IgD-negative memory B cell (primary cell): ENCODE measurements around the gene SDCCAG8. TPM values are rescaled to one million over a fixed set of nuclear protein-coding genes. Genes with fewer than 3 reads are reported as not detected.

ENCODE experiments used
- H3K27ac Mint-ChIP-seq, 3 donors: one replicate each; pipeline ENCODE4 v1.8.0; 2020 to 2022; ENCODE audit warnings: mild to moderate bottlenecking in 3 of 3, mixed read lengths in 3 of 3, moderate library complexity in 1 of 3
- H3K27me3 Mint-ChIP-seq: one replicate; pipeline ENCODE4 v1.8.0; 2021; ENCODE audit warnings: mixed read lengths
- H3K36me3 Mint-ChIP-seq: one replicate; pipeline ENCODE4 v1.8.0; 2020; ENCODE audit warnings: mild to moderate bottlenecking, mixed read lengths
- H3K4me1 Mint-ChIP-seq, 3 donors: one replicate each; pipeline ENCODE4 v1.8.0; 2020 to 2022; ENCODE audit warnings: mixed read lengths in 3 of 3, mild to moderate bottlenecking in 1 of 3
- H3K4me3 Mint-ChIP-seq, 4 donors: one replicate each; pipeline ENCODE4 v1.8.0; 2020 to 2022; ENCODE audit warnings: mild to moderate bottlenecking in 4 of 4, mixed read lengths in 4 of 4, moderate library complexity in 3 of 4
- H3K9me3 Mint-ChIP-seq, 3 donors: one replicate each; pipeline ENCODE4 v1.8.0; 2020 to 2021; ENCODE audit warnings: mixed read lengths in 3 of 3, mild to moderate bottlenecking in 1 of 3
- polyA plus RNA-seq: library from polyadenylated mRNA; unstranded; fragments of 300-500 nt; fragmentation: Illumina TruSeq; gene quantifications from one replicate; pipeline ENCODE4 v1.2.3, GENCODE V29; 2021

The SDCCAG8 gene
- polyA plus RNA-seq, 1 donor from 2014 or later: 28.5 TPM

DNA sequence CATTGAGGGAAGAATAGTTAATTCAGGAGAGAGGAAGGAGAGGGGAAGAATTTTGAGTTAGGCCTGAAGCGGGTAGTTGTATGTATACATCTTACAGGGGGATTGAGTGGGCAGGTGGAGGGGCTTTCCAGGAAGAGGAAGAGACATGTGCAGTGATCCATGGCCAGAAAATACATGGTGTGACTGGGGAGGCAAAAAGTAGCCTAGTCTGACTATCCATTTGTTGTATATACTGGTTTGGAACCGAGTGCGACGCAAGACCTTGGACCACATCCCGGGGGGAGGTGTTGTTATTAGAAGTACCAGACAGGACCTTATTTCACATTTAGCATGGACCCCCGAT, 158.3 kb downstream of the SDCCAG8 start:
- peaks cover 15% of the 10 kb centered on the region for H3K36me3 Mint-ChIP-seq
- no peak overlapping the region for H3K27ac Mint-ChIP-seq
- peaks cover 0 to 12% (median 5%) of the 10 kb centered on the region in 3 donors for H3K4me1 Mint-ChIP-seq
- H3K27me3 Mint-ChIP-seq: no peaks in the 10 kb centered on the region
- H3K4me3 Mint-ChIP-seq: no peak overlapping the region
- H3K9me3 Mint-ChIP-seq: no peaks in the 10 kb centered on the region

DNA sequence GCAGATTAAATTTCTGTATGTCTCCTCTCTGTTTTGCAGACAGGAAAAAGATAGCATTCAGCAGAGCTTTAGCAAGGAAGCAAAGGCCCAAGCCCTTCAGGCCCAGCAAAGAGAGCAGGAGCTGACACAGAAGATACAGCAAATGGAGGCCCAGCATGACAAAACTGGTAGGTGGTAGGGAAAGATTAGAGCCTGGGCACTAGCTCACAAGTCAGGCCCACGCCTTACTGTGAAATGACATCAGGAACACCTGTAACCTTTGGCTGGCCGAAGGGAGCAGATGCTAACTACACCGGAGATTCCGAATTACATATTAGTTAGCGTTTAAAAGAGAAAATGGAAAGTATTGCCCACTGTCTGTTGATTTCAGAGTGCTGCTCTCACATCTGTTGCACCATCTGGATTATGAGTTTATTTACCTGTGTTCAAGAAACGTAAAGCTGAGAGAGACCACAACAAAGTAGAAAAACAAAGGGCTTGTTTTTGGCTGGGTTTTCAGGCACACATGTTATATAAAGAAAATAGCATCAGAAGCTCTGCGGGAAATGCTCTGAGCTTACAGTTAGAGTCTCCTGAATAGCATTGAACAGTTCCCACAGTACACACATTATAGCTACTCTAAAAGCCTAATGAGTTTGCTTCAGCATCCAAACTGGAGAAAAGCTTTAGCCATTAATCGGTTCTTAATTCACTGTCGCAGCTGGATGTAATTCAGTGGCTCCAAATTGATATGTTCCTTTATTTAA, 160.0 kb downstream of the SDCCAG8 start:
- Mint-ChIP-seq H3K27me3 (no peaks in the 10 kb centered on the region), H3K9me3 (no peaks in the 10 kb centered on the region), H3K4me1 (peaks cover 0 to 12% (median 9%) of the 10 kb centered on the region in 3 donors), H3K36me3 (peaks cover 14% of the 10 kb centered on the region), H3K27ac (no peak overlapping the region), H3K4me3 (no peak overlapping the region)

DNA sequence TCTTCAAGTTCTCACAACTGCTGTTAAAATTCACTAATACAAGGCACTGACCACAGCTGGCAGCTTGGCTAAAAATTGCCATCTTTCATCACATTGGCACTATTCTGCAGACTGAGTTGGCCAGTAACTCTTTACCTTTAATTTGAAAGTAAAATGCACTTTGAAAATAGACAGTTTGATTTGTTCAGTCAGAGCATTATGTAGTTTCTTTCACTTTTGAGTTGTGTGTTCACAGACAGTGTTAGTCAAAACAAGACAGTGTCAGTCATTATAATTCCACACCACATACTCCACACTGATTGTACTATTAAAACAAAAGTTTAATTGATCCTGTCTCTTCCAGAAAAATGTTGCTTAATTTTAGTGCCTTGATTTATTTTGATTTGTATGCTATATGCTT, 160.7 kb downstream of the SDCCAG8 start:
- Mint-ChIP-seq H3K9me3 (no peaks in the 10 kb centered on the region), H3K4me1 (peaks cover 0 to 12% (median 11%) of the 10 kb centered on the region in 3 donors), H3K27me3 (no peaks in the 10 kb centered on the region), H3K27ac (no peak overlapping the region), H3K4me3 (no peak overlapping the region), H3K36me3 (peaks cover 14% of the 10 kb centered on the region)

DNA sequence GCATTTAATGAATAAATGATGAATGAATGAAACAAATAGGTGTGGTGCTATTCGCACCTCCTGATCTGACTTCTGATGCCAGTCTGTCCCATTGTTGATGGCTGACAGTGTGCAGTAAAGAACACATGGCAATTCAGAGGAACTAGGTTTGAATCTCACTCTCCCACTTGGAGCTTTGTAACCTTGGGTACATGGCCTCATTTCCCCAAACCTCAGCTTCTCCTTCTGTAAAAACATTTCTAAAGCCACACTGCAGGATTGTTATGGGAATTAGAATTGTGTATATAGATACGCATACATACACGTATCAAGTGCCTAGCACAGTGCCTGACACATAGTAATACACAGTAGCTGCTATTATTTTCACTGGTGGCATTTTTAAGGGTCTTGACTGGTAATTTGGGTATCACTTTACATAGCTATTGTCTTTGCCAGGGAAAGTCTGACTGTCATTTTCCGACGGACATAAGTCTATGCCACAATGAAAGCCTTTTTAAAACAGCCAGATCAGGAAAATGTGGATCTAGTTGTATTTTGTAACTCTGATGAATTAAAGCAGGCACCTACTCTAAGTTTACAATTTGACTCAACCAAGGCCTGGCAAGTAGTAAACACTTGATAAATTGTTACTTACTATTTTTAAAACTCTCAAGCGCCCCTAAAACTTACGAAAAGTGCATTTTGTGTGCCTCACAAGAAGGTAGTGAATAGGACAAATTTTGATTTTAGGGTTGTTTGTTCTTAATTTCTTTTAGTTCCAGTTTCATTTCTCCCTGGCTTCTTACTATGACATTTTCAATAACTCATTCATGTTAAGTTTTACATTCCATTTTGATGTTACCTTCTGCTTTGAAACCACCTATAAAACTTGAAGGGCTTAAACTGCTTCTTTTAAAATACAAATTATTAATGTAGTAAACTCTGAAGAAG, 164.4 kb downstream of the SDCCAG8 start:
- Mint-ChIP-seq H3K4me3 (no peak overlapping the region), H3K36me3 (peaks cover 10% of the 10 kb centered on the region), H3K27ac (no peak overlapping the region), H3K9me3 (no peaks in the 10 kb centered on the region), H3K27me3 (no peaks in the 10 kb centered on the region), H3K4me1 (peaks cover 0 to 9% (median 0%) of the 10 kb centered on the region in 3 donors)

DNA sequence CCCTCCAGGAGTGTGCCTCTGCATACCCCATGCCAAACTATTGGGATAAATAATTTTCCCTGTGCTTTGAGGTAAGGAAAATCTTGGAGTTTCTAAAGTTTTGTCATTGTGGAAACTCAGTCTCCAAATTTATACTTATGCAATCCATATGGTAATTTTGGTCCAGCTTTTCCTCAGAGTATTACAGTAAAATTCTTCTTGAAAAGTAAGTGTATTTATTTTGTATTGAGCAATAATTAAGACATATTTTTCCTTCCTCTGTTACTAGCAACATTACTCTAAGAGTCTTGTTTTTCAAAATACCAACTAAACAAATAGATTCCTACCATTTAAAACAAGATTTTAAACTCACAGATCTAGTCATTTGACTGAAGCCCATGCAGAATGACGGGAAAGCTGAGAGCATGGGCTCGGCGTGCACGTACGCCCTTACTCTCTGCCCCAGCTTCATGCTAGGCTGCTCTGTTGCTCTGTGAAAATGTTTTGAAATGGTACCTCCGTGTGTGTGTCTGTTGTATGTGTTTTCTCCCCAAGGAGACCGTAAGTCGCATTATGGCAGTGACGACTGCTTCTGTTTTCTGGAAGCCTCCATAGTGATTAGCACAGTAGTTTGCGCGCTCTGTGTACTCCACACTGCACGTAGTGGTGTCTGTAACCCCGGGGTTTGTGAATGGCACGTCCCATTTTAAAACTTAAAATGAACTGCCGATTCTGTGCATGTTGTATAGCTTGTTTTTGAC, 165.3 kb downstream of the SDCCAG8 start:
- H3K36me3 Mint-ChIP-seq: peaks cover 8% of the 10 kb centered on the region
- H3K4me3 Mint-ChIP-seq: peak overlapping the region in 3 of 4 donors; percentile 4 to 63 (median 27)
- no peak overlapping the region for H3K27ac Mint-ChIP-seq
- peaks cover 0 to 9% (median 0%) of the 10 kb centered on the region in 3 donors for H3K4me1 Mint-ChIP-seq
- H3K9me3 Mint-ChIP-seq: no peaks in the 10 kb centered on the region
- H3K27me3 Mint-ChIP-seq: no peaks in the 10 kb centered on the region

DNA sequence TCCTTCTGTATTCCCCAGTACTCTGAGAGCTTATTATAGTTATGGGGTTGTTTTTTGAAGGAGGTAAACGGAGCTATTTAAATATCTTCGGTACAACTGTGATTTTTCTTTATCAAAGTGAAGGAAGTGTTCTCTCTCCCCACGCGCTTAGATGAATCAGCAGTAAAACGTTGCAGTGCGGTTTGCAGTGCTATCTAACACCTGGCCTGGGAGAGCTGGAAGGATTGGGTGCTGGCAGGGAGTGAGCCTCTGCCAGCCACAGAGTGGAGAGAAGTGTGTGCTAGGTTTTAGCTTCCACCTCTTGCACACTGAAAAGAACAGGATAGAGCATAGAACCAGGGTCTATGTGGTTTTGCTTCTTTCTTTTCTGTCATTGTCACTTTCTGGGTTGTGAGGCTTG, 165.9 kb downstream of the SDCCAG8 start:
- Mint-ChIP-seq H3K27me3 (no peaks in the 10 kb centered on the region), H3K36me3 (peaks cover 10% of the 10 kb centered on the region), H3K27ac (peak overlapping the region in 1 of 3 donors; percentile 65), H3K9me3 (no peaks in the 10 kb centered on the region), H3K4me3 (peak overlapping the region in 2 of 4 donors; percentile 4 to 27), H3K4me1 (peaks cover 0 to 9% (median 0%) of the 10 kb centered on the region in 3 donors)

DNA sequence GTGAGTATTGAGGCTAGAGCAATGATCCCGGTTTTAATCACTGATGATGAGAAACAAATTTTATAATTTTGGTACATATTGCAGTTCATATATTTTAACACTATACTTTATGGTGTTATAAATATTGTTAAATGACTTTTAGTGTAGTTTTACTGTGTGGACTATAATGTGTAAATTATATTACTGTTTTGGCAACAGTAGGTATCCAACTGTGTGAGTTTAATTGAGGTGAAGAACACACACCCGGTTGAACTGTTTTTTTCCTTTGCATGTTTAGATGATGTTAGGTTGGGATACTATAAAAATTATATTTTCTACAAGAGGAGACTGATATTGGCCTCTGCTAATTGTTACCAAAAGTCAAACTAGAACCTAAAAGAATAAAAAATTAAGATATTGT, 166.5 kb downstream of the SDCCAG8 start:
- Mint-ChIP-seq H3K9me3 (no peaks in the 10 kb centered on the region), H3K36me3 (peaks cover 10% of the 10 kb centered on the region), H3K4me1 (peaks cover 0 to 9% (median 0%) of the 10 kb centered on the region in 3 donors), H3K4me3 (no peak overlapping the region), H3K27me3 (no peaks in the 10 kb centered on the region), H3K27ac (no peak overlapping the region)

DNA sequence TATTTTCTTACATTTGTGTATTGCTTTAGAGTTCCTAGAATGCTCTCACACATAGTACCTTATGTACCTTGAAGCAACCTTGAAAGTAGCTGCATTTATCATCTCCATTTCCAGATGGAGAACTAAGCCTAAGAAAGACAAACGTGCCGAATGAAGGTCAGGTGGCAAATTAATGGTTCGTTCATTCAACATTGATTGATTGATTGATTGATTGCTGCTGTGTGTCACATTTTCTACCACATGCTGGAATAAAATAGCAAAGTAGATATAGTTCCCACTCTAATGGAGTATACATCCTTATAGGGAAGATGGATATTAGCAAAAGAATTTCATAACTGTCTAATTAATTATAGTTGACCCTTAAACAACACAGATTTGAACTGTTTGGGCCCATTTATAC, 172.2 kb downstream of the SDCCAG8 start:
- no peak overlapping the region for H3K4me3 Mint-ChIP-seq
- no peak overlapping the region for H3K27ac Mint-ChIP-seq
- H3K27me3 Mint-ChIP-seq: no peaks in the 10 kb centered on the region
- peaks cover 0 to 3% (median 0%) of the 10 kb centered on the region in 3 donors for H3K9me3 Mint-ChIP-seq
- H3K4me1 Mint-ChIP-seq: peaks cover 0 to 2% (median 0%) of the 10 kb centered on the region in 3 donors
- peaks cover 15% of the 10 kb centered on the region for H3K36me3 Mint-ChIP-seq

DNA sequence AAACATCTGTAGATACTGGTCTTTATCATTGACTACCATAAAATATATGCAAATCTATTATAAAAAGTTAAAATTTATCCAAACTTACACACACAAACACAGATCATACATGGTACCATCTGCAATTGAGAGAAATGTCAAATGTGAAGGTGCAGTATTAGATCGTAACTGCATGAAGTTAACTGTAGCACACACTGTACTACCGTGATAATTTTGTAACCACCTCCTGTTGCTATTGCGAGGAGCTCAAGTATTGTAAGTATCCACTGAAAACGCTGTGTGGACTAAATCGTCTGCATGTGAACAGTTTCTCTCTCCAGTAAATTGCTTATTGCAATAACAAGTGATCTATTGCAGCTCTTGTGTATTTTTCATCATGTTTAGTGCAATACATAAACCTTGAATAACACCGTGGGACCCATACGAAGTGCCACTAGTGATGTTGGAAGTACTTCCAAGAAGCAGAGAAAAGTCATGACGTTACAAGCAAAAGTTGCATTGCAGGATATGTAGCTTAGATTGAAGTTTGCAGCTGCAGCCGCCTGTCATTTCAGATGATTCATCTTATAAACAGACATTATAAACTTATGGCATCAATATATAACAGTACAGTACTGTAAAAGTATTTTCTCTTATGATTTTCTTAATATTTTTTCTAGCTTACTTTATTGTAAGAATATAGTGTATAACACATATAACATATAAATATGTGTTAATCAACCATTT, 172.9 kb downstream of the SDCCAG8 start:
- H3K27ac Mint-ChIP-seq: no peak overlapping the region
- peaks cover 0 to 3% (median 0%) of the 10 kb centered on the region in 3 donors for H3K9me3 Mint-ChIP-seq
- peaks cover 15% of the 10 kb centered on the region for H3K36me3 Mint-ChIP-seq
- peaks cover 0 to 2% (median 0%) of the 10 kb centered on the region in 3 donors for H3K4me1 Mint-ChIP-seq
- H3K27me3 Mint-ChIP-seq: no peaks in the 10 kb centered on the region
- no peak overlapping the region for H3K4me3 Mint-ChIP-seq

DNA sequence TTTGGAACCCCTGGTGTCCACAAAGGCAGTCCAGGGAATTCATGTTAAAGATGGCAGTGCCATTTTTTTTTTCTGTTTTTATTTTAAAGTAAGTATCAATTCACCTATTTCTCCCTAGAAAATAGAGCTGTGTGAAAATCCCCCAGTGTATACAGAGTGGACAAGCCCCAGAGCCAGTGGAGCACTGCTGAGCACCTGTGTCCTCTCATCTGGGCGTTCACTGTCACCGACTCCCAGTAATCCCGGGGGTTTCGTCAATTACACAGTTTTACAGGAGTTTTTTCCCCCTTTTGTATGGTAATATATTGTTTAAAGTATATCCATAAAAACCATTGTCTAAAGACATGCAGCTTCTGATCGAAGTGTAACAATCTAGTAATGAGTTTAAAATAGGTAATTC, 175.8 kb downstream of the SDCCAG8 start:
- Mint-ChIP-seq H3K9me3 (peaks cover 0 to 3% (median 0%) of the 10 kb centered on the region in 3 donors), H3K27ac (no peak overlapping the region), H3K4me3 (no peak overlapping the region), H3K4me1 (peaks cover 0 to 2% (median 0%) of the 10 kb centered on the region in 3 donors), H3K36me3 (peaks cover 11% of the 10 kb centered on the region), H3K27me3 (no peaks in the 10 kb centered on the region)

DNA sequence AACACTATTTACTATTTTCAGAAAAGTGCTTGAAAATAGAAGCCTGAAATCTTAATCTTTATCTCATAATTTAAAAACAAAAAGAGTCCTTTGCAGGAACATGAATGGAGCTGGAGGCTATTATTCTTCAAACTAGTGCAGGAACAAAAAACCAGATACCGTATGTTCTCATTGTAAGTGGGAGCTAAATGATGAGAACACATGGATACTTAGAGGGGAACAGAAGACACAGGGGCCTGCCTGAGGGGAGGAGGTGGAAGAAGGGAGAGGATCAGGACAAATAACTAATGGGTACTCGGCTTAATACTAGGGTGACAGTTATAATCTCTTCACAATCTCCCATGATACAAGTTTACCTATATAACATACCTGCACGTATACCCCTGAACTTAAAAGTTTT, 176.3 kb downstream of the SDCCAG8 start:
- H3K9me3 Mint-ChIP-seq: peaks cover 0 to 3% (median 0%) of the 10 kb centered on the region in 3 donors
- no peak overlapping the region for H3K27ac Mint-ChIP-seq
- peaks cover 0 to 2% (median 0%) of the 10 kb centered on the region in 3 donors for H3K4me1 Mint-ChIP-seq

DNA sequence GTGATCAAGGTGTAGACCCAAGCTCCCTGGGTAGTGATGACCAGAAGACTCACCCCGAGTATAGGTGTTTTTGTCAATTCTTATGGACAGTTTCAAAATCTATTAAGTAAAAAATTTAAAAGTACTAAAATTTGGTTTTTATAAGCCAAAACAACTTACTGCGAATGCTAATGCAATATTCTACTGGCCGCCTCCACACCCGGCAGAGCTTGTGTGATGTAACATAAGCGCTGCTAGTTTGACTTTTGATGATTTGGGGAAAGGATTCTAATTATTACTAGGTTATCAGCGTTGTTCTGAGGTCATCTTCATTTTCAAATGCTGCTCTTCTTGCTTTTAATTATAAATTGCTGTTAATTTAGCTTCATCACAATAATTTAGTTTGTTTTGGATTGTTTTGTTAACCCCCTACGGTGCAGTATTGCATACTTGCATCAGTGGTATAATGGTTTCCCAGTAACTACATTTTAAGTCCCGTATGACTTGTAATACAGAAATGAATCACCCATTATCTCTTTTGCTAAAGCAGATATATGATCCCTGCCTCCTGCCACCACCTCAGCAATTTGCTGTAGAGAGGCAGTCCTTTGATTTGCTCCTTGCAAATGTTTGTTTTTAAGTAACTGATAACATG, 178.0 kb downstream of the SDCCAG8 start:
- Mint-ChIP-seq H3K9me3 (peaks cover 0 to 3% (median 0%) of the 10 kb centered on the region in 3 donors), H3K27ac (peak overlapping the region in 1 of 3 donors; percentile 27), H3K4me1 (peaks cover 0 to 2% (median 0%) of the 10 kb centered on the region in 3 donors), H3K36me3 (peaks cover 11% of the 10 kb centered on the region), H3K4me3 (no peak overlapping the region), H3K27me3 (no peaks in the 10 kb centered on the region)

More for the DNA sequence above, 176.3 kb downstream of the SDCCAG8 start:
- Mint-ChIP-seq H3K36me3 (peaks cover 11% of the 10 kb centered on the region), H3K27me3 (no peaks in the 10 kb centered on the region), H3K4me3 (no peak overlapping the region)

DNA sequence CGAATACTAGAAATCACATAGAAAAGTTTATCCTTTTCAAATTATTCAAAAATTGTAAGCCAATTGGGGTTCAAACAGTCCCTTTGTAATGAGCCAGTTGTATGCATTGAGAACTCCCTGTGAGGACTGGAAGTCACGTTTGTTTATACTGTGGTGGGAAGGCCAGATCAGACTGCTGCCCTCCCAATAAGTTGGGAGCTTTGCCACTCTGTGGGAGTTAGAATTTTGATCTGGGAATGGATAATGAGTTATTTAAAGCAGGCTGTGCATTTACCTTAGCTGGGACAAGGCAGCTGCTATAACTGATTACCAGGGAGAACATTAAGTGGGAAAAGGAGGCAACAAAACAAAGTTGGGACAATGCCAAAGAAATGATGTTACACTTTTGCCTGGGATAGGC, 178.8 kb downstream of the SDCCAG8 start:
- H3K4me1 Mint-ChIP-seq: peaks cover 0 to 2% (median 0%) of the 10 kb centered on the region in 3 donors
- H3K27me3 Mint-ChIP-seq: no peaks in the 10 kb centered on the region
- peaks cover 0 to 3% (median 0%) of the 10 kb centered on the region in 3 donors for H3K9me3 Mint-ChIP-seq
- no peak overlapping the region for H3K27ac Mint-ChIP-seq
- peaks cover 11% of the 10 kb centered on the region for H3K36me3 Mint-ChIP-seq
- no peak overlapping the region for H3K4me3 Mint-ChIP-seq

DNA sequence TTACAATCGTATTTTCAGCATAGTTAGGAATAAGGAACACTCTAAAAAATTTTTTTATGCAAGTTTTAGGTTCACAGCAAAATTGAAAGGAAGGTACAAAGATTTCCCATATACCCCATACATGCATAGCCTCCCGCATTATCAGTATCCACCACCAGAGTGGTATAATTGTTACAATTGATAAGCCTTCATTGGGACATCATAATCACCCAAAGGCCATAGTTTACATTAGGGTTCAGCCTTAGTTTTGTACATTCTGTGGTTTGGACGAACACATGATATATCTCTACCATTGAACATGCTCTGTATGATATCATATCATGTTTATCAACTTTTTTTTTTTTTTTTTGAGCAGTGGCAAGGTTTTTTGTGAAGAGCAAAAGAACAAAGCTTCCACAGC, 180.0 kb downstream of the SDCCAG8 start:
- H3K9me3 Mint-ChIP-seq: peaks cover 0 to 2% (median 0%) of the 10 kb centered on the region in 3 donors
- no peaks in the 10 kb centered on the region for H3K27me3 Mint-ChIP-seq
- peaks cover 7% of the 10 kb centered on the region for H3K36me3 Mint-ChIP-seq
- peaks cover 2 to 5% (median 3%) of the 10 kb centered on the region in 3 donors for H3K4me1 Mint-ChIP-seq
- H3K27ac Mint-ChIP-seq: no peak overlapping the region
- H3K4me3 Mint-ChIP-seq: no peak overlapping the region
